Fibroblast of lung (primary cell): ENCODE measurements around the gene SHQ1. TPM values are rescaled to one million over a fixed set of nuclear protein-coding genes. Genes with fewer than 3 reads are reported as not detected.
"Not testable (repeated sequence)": the region's sequence is repeated elsewhere in the genome, so short reads cannot be mapped to it uniquely, and the experiment has no call there.

Source experiments
- DNase-seq, 2 donors: peaks; one replicate each; pipeline versions ENCODE4 v3.0.0 to v3.0.0-alpha.2; 2010; ENCODE audit warnings: low read depth in 2 of 2
- H2AFZ ChIP-seq: 2 replicates; pipeline ENCODE4 v1.5.1; 2012; ENCODE audit warnings: low read length, control low read depth, inconsistent platforms
- H3K27ac ChIP-seq: 2 replicates; pipeline ENCODE4 v1.5.1; 2011; ENCODE audit warnings: low read length, control low read depth; ENCODE audit not compliant: insufficient read depth
- H3K27me3 ChIP-seq: 2 replicates; pipeline ENCODE4 v1.5.1; 2011; ENCODE audit warnings: mild to moderate bottlenecking, low read length; ENCODE audit not compliant: control insufficient read depth, insufficient read depth
- H3K36me3 ChIP-seq: 2 replicates; pipeline ENCODE4 v1.5.1; 2011; ENCODE audit warnings: low read length; ENCODE audit not compliant: control insufficient read depth, insufficient read depth
- H3K4me1 ChIP-seq: 2 replicates; pipeline ENCODE4 v1.5.1; 2011; ENCODE audit warnings: low read length; ENCODE audit not compliant: control insufficient read depth, insufficient read depth; ENCODE audit errors: extremely low read depth
- H3K4me2 ChIP-seq: 2 replicates; pipeline ENCODE4 v1.5.1; 2011; ENCODE audit warnings: low read length, control low read depth; ENCODE audit not compliant: insufficient read depth; ENCODE audit errors: extremely low read depth
- H3K4me3 ChIP-seq, 4 experiments: fragments of 200-600 bp in 1 of 4; sonication (generic) in 1 of 4; replicated peaks in 1 of 4; 2 replicates each; pipeline ENCODE4 v1.5.1; 2011 to 2016; ENCODE audit warnings: low read length in 4 of 4, low read depth in 3 of 4, mild to moderate bottlenecking in 3 of 4, control low read depth in 2 of 4, inconsistent platforms in 1 of 4, mixed read lengths in 1 of 4; ENCODE audit not compliant: insufficient read depth in 1 of 4; ENCODE audit errors: control extremely low read depth in 1 of 4
- H3K79me2 ChIP-seq: 2 replicates; pipeline ENCODE4 v1.5.1; 2012; ENCODE audit warnings: mild to moderate bottlenecking, low read length, inconsistent platforms; ENCODE audit not compliant: control insufficient read depth, insufficient read depth
- H3K9ac ChIP-seq: 2 replicates; pipeline ENCODE4 v1.5.1; 2011; ENCODE audit warnings: mild to moderate bottlenecking, low read length, control low read depth; ENCODE audit not compliant: insufficient read depth
- H3K9me3 ChIP-seq: 2 replicates; pipeline ENCODE4 v1.5.1; 2012; ENCODE audit warnings: low read depth, low read length; ENCODE audit not compliant: control insufficient read depth, insufficient read depth
- H4K20me1 ChIP-seq: 2 replicates; pipeline ENCODE4 v1.5.1; 2011; ENCODE audit warnings: low read length; ENCODE audit not compliant: control insufficient read depth, insufficient read depth; ENCODE audit errors: extremely low read depth
- CTCF ChIP-seq, 2 donors: IDR thresholded peaks in 1 of 2; conservative IDR thresholded peaks in 1 of 2; 1 replicate in 1 of 2; 2 replicates in 1 of 2; pipeline ENCODE4 v1.5.1; 2011 to 2012; ENCODE audit warnings: low read length in 2 of 2, control low read depth in 1 of 2, inconsistent platforms in 1 of 2, low read depth in 1 of 2, mild to moderate bottlenecking in 1 of 2
- EZH2 ChIP-seq: IDR thresholded peaks from 2 replicates; pipeline ENCODE4 v1.5.1; 2012; ENCODE audit warnings: low read length, control low read depth, mild to moderate bottlenecking; ENCODE audit errors: missing control alignments
- polyA plus RNA-seq, 2 donors: library from polyadenylated mRNA; depleted of rRNA in 1 of 2; stranded (reverse) in 1 of 2; unstranded in 1 of 2; fragments of >200 nt; gene quantifications; 2 replicates each; pipeline ENCODE4 v1.2.1, GENCODE V29; 2011 to 2012; ENCODE audit warnings: missing spikeins in 1 of 2
- total RNA-seq: library from RNA; depleted of rRNA; stranded (reverse); fragments of >200 nt; gene quantifications from 2 replicates; pipeline ENCODE4 v1.2.1, GENCODE V29; 2014

Gene SHQ1
- total and polyA plus RNA-seq, 2 donors (not counting 1 experiment from before 2014, with no cell fraction given): 12.2 to 15.5 TPM

GRCh38 chr3:72789786-72790185, 58.5 kb downstream of the SHQ1 start:
- Histone ChIP-seq H2AFZ (no peak overlapping the region), H3K9me3 (no peaks in the 10 kb centered on the region), H3K79me2 (no peaks in the 10 kb centered on the region), H3K36me3 (no peaks in the 10 kb centered on the region), H4K20me1 (no peaks in the 10 kb centered on the region), H3K4me2 (no peak overlapping the region), H3K27ac (no peak overlapping the region), H3K4me3 (no peak overlapping the region), H3K9ac (no peak overlapping the region), H3K4me1 (no peaks in the 10 kb centered on the region), H3K27me3 (no peaks in the 10 kb centered on the region)
- TF ChIP-seq EZH2 (no peak), CTCF (conservative IDR thresholded peaks at IDR 0.05 in 1 of 2, IDR thresholded peaks at IDR 0.05 in 1 of 2; ENCODE audit: low read depth in 1 of 2, low read length in 2 of 2) (no peak)
- no peak for DNase-seq

DNA sequence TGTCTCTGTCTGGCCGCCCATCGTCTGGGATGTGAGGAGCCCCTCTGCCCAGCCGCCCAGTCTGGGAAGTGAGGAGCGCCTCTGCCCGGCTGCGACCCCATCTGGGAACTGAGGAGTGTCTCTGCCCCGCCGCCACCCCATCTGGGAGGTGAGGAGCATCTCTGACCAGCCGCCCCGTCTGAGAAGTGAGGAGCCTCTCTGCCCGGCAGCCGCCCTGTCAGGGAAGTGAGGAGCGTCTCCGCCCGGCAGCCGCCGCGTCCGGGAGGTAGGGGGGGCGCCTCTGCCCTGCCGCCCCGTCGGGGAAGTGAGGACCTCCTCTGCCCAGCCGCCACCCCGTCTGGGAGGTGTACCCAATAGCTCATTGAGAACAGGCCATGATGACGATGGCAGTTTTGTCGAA, 60.0 kb downstream of the SHQ1 start:
- not testable (repeated sequence) for DNase-seq, H3K27me3 ChIP-seq, H3K36me3 ChIP-seq, H3K79me2 ChIP-seq, H3K27ac ChIP-seq, H3K4me1 ChIP-seq, H2AFZ ChIP-seq, H3K4me3 ChIP-seq, H3K9ac ChIP-seq, H3K9me3 ChIP-seq, H3K4me2 ChIP-seq, H4K20me1 ChIP-seq

DNA sequence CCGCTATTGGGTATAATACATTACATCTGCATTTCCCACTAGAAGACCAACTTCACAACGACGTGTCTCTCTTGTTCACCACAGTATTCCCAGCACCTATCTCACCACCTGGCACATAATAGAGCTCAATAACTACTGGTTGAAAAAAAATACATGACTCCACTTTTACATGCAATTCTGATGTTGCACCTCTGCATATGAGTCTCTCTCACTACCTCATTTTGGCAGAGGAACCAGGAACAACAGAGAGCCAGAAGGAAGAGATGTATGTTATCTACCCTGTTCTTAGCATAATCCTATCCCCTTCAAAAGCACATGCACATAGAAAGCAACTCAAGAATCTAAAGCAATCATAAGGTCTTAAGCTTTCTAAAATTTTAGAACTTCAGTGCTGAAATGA, 61.6 kb downstream of the SHQ1 start:
- TF ChIP-seq EZH2 (no peak), CTCF (conservative IDR thresholded peaks at IDR 0.05 in 1 of 2, IDR thresholded peaks at IDR 0.05 in 1 of 2; ENCODE audit: low read depth in 1 of 2, low read length in 2 of 2) (no peak)
- H3K9me3 ChIP-seq: no peaks in the 10 kb centered on the region

More for the DNA sequence above, 61.6 kb downstream of the SHQ1 start:
- Histone ChIP-seq H3K4me3 (no peak overlapping the region), H3K79me2 (no peaks in the 10 kb centered on the region), H3K27ac (no peak overlapping the region), H3K9ac (no peak overlapping the region), H3K36me3 (no peaks in the 10 kb centered on the region), H3K4me1 (no peaks in the 10 kb centered on the region), H2AFZ (no peak overlapping the region), H3K27me3 (no peaks in the 10 kb centered on the region), H3K4me2 (no peak overlapping the region), H4K20me1 (no peaks in the 10 kb centered on the region)
- DNase-seq: no peak
